LNCAP (cell line): Measurements from ENCODE around the gene C11orf71.

Source experiments
- CTCF ChIP-seq: fragments of 450-650 bp; IDR thresholded peaks from 2 replicates; pipeline ENCODE4 v1.5.1; 2017; ENCODE audit warnings: mild to moderate bottlenecking

C11orf71 gene

DNA sequence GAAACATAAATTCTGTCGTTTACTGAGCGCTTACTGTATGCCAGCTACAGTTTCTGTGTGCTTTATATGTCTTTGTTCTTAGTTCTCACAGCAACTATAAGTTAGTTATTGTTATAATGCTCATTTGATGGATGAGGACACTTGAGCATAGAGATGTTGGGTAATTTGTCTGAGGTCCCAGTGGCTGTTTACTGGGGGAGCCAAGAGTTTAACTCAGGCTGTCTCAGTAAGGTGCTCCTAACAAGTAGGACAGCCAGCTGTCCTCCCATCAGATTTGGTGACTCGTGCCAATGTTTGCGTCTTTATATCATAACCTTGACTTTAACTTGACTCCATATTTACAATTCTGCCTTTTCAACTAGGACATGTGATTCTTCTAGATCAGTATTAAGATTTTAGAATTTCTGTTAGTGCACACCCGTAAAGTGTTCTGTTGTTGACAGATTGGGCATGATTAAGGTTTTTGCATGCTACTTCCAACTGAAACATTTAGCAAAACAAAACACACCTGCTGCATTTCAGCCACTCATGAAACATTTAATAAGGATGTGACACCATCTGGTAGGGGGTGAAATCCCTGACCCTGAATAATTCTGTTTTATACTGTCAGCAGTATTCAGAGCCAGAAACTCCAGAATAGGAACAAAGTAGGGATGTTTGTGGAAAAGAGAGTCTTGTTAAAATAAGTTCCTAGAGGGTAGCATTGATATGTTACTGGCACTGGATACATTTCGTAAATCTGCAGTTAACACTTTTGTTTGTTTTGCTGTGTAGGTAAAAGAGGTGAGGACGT, 40.9 kb upstream of the C11orf71 start:
- TF ChIP-seq CTCF = no peak

GRCh38 chr11:114440121-114440860, 40.0 kb upstream of the C11orf71 start:
- no peak for TF ChIP-seq CTCF

DNA sequence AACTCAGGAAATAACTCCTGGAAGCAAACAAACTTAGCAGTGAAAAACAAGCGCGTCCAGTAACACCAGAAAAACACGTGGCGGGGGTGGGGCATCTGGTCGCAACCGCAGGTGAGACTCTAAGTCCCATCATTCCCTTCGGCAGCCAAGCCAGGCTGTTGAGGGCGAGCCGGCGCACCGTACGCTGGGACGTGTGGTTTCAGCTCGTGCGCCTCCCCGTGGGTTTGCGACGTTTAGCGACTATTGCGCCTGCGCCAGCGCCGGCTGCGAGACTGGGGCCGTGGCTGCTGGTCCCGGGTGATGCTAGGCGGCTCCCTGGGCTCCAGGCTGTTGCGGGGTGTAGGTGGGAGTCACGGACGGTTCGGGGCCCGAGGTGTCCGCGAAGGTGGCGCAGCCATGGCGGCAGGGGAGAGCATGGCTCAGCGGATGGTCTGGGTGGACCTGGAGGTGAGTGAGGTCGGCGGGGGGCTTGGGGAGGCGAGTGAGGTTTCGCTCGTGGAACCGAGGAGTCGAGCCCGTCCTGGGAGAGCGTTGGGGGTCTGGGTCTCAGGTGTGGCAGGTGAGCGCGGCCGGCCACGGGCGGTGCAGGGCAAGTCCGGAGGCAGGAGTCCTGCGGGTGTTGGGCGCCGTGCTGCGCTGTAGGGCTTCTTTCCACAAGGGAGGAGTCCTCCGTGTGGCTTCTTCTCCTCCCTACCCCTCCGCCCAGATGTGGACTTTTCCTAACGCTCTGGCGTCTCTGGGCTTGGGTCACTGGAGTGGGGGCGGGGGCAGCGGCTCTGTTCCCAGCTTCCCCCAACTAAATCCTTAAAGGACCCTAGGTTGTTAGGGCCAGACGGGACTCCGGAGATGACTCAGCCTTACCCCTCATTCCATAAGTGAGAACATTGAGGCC, 39.2 kb upstream of the C11orf71 start, which contains the start of gene REXO2:
Gene REXO2, plus strand, starts transcription at position 239 of the 892 bp plus-strand sequence. Its CDS starts 62 bp downstream, at position 301.
- TF ChIP-seq CTCF = no peak

DNA sequence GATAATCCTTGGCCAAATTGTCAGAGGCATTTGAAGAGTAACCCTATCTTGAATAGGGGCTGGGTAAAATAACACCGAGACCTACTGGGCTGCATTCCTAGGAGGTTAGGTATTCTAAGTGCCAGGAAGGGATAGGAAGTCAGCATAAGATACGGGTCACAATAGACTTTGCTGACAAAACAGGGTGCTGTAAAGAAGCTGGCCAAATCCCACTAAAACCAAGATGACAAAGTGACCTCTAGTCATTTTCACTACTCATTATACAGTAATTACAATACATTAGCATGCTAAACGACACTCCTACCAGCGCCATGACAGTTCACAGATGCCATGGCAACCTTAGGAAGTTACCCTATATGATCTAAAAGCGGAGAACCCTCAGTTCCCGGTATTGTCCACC, 38.0 kb upstream of the C11orf71 start:
- no peak for TF ChIP-seq CTCF

- TF ChIP-seq CTCF = no peak
These were observed 33.1 kb upstream of the C11orf71 start for GRCh38 chr11:114433376-114433775.

- no peak for TF ChIP-seq CTCF
These were observed 32.6 kb upstream of the C11orf71 start for GRCh38 chr11:114432893-114433292.

DNA sequence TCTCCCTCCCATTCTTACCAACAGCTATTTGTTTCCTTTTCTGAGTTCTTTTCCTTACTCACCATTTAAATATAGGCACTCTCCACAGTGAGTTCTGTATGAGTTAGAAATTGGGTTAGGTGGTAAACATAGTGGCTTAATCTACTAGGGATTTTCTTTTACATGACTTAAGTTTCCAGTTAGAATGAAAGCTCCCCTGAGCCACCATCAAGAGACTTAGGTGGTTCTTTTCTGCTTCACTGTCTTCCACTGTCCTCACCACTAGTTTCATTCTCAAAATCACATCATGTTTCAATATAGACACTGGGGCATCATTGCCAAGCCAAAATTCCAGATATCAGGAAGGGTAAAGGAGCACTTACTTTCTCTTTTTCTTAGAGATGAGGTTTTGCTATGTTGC, 30.0 kb upstream of the C11orf71 start:
- no peak for TF ChIP-seq CTCF
